COLO668 (cell line): ENCODE results near the gene SLC22A31.
A peak's percentile ranks its signal among the peaks of the same experiment; 100 is the strongest.

Experiments
- DNase-seq: peaks from one replicate; lab custom pipeline; 2025; ENCODE audit not compliant: unreplicated experiment; lab: John Stamatoyannopoulos, UW

The SLC22A31 gene

DNA sequence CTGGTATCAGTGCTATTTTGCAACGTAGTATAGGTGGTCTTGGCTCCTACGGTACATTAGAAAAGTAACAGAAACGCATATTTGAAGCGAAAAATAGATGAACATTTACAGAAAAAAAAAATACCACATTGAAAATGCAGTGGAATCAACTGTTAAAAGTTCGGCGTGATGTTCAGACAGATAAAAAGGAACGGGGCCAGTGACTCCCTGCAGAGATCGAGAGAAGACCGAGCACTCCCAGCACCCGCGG, 16.7 kb upstream of the SLC22A31 start:
- DNase-seq = no peak

DNA sequence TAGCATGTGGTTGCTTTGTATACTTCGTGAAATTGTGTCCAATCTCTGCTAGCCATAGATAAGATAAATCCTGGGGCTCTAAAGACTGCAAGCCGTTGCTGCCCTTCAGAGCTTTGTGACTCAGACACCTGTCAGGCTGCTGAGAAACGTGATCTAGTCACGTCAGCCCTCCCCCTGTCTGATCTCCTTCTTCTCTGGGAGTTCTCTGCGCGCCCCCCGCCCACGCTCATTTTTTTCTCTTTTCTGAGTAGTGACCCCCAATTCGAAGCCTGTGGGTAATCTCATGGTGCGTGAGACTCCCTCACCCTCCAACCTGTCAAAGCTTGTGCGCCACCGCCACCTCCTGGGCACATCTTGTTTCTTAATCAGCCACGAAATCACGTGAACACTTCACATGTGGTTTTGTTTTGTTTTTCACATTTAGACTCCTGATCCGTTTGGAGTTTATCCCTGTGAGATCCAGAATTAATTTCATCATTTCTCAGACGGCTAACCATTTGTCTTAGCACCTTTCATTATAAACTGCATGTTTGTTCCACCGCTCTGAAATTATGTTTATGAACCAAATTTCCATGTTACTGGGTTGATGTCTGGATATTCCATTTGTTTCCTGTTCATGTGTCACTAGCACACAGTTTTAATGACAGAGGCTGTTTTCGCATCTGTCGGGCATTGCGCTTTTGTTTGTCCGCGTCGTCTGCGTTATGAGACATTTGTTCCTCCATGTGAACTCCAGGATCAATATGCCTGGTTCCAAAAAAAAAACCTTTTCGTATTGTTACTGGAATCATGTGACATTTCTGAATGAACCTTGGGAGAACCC, 16.2 kb upstream of the SLC22A31 start:
- DNase-seq = peak; percentile 79

DNA sequence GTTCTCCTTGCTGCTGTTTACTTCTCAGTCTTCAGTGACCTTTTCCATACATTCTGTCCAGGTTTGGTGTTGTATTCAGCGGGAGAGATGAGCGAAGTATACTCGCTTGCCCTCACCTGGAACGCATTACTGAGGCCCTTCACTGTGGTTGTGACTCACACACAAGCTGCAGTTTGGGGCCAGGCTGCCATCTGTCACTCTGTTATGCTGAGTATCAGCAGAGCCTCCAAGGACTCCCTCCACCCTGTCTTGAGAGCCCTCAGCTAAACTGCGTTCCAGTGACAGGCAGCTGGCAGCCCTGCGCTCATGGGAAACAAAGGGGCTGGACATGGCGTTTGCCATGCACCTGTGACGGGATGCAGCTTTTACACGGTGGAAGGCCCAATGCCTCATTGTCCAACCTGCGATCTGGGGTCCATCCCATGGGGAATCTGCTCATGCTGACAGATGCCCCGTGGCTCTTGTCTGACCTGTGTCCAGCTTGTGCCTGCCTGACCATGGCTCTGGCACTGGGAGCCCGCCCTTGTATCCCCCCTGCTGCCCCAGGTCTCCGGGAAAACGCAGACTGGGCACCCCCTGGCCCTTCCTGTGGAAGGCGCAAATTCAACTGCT, 10.7 kb upstream of the SLC22A31 start:
- peak; percentile 57 for DNase-seq

DNA sequence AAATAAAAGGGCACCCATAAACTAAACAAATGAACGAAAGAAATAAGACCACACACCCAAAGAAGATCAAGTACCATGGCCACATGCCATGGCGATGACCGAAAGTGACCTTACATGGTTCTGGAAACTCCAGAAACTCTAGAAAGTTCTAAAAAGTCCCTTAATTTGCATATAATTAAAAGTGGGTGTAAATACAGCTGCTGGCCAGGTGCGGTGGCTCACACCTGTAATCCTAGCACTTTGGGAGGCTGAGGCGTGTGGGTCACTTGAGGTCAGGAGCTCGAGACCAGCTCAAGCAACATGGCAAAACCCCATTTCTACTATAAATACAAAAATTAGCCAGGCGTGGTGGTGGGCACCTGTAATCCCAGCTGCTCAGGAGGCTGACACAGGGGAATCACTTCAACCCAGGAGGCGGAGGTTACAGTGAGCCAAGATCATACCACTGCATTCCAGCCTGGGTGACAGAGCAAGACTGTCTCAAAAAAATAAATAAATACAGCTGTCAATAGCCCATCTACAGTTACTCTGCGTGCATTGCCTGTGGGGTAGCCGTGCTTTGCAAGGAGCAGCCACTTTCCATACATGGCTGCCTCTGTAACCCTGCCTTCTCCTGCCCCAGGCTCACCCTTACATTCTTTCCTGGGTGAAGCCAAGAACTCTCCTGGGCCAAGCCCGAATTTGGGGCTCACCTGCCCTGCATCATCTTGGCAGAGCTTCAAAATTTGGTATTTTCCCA, 10.0 kb upstream of the SLC22A31 start:
- DNase-seq = no peak

DNA sequence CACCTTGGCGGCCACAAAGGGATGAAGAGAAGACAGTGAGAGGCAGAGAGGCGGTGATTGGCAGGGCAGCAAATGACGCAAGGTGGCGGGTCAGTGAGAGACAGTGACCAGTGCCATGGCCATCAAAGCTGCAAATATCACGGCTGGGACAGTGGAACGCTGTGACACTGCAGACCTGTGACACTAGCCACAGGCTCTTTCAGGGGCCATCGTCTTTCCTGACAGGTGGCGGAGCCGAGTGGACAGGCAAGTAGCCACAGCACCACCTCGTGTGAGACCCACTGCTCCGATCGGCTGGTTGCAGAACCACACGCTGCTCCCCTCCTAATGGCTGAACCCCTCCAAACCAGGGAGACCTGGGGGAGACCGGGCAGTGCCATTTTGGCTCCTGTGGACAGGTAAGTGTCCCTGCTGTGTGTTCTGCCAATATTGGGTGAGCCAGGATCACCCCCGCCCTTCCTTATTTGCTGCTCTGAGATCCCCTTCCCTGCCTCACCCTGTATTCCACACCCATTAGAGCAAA, 9.2 kb upstream of the SLC22A31 start:
- no peak for DNase-seq

DNA sequence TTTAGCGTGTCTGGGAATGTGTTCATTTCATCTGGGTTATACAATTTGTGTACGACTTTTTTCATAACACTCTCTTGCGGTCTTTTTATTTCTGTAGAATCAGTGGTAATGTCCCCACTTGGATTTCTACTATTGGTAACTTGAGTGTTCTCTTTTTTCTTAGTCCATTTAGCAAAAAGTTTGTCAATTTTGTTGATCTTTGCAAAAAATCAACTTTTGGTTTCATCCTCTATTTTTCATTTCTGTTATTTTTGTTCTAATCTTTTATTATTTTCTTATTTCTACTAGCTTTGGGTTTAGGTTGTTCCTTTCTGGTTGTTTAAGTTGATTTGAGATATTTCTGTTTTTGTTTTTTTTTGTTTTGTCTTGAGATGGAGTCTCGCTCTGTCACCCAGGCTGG, 7.7 kb upstream of the SLC22A31 start:
- no peak for DNase-seq

DNA sequence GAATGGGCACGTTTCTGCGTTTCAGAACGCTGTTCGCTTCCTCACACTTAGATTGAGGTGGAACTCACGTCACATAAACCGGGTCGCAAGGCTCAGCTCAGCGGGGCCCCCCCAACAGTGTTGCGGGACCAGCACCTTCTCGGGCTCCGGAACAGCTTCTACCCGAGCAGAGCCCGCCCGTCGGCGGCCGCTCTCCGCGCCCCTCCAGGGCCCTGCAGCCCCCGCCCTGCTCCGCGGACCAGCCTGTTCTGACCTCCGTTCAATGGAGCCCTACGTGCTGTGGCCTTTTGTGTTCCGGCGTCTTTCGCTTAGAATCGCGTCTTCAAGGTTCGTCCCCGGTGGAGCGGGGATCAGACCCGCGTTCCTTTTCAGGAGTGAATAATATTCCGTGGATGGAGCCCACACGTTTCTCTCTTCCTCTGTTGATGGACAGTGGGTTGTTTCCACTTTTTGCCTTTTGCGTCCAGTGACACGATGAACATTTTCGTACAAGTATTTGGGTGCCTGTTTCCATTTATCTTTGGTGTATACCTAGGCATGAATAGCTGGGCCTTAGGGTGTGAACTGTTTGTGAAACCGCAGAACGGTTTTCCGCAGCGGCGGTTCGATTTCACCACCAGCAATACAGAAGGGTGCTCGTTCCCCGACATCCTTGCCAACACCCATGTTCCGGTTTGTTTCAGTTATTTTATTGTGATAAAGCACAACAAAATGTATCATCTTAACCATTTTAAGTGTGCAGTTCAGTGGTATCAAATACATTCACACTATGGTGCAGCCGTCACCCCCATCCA, 2.3 kb upstream of the SLC22A31 start:
- no peak for DNase-seq

DNA sequence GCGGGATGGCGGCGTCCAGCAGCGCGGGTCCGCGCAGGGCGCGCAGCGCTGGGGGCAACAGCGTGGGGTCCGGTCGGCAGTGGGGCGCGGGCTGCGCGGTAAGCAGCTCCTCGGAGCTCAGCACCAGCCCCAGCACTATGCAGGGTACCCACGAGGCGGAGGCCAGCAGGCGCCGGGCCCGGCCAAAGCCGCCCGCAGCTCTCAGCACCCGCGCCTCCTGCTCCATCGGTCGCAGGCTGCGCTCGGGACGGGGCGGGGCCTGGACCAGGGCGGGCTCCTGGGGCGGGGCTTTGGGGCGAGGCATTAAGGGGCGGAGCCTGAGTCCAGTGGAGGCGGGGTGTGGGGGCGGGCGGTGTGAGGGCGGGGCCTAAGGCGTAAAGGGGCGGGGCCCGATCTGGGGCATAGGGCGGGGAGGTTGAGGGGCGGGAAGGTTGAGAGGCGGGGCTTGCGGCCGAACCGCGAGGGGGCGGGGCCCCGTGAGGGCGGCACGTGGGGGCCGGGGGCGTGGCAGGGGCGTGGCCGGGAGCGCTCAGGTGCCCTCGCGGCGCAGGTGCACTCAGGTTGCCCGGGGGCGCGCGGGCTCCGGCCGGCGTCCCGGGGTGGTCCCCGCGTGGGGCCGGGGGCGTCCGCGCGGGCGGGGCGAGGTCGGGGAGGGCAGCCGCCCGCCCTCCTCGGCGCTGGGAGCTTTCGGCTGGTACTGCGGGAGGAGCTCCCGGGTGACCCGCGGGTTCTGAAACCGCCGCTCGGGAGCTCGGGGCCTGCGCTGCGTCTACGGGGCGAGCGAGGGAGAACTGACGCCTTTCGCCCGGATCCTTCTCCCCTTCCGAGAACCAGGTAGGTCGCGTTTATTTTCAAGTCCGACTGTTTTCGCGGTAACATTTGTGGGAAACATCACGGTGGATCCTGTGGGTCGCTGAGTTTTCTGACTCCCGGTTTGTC, 1.4 kb upstream of the SLC22A31 start:
- peak; percentile 90 for DNase-seq

DNA sequence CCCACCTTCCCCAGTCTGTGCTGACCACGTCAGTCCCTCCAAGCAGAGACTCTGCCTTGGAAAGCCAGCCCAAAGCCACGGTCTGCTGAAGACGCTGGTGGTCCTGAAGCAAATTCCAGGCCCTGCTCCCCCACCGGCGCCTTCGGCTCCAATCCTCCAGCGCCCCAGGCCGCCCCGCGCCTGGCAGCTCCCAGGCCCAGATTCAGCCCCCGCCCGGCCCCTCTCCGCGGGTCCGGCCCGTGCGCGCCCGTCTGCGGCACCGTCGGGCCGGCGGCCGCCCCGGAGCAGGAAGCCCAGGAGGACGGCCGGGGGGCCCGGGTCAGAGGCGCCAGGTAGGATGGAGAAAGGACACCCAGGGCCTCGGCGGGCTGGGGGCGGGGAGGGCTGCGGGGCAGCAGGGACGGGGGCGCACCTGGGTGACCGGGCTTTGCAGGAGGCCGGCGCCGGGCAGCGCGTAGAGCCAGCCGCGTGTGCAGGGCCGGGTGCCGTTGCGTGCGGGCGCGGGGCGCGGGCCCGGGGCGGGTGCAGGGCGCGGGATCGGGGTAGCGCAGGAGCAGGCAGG, 594 bp upstream of the SLC22A31 start:
- DNase-seq = no peak

DNA sequence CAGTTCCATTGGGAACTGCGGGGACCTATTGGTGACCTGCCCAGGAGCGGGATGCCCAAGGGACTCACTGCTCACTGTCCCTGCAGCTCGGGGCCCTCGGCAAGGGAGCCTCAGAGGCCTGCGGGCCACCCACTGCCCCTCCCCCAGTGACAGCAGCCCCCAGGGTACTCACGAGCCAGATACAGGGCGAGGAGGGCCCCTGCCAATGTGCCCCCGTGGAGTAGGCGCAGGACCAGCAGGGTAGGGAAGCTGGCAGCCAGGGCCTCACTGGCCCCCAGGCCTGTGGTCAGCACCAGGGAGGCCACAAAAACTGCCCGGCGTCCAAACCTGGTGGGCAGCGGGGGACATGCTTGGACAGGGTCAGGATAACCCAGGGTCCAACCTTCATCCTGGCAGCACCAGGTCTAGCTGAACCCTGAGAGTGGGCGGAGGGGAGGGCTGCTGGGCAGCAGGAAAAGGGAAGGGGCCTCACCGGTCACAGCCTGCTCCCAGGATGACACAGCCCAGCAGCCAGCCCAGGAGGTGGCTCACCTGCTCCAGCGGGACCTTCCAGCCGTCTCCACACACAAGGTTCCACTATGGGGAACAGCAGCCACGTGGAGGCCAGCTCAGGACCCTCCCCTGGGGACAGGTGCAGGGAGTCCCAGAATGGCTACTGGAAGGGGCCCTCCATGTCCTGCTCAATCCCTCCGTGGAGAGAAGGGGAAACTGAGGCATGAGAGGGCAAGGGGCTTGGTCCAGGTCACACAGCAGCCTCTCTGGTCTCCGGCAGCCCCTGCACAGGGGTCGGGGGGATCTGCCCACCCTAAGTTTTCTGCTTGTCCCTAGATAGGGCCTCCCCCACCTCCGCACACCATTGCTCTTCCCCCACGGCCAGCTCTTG, 855 bp downstream of the SLC22A31 start:
- no peak for DNase-seq

DNA sequence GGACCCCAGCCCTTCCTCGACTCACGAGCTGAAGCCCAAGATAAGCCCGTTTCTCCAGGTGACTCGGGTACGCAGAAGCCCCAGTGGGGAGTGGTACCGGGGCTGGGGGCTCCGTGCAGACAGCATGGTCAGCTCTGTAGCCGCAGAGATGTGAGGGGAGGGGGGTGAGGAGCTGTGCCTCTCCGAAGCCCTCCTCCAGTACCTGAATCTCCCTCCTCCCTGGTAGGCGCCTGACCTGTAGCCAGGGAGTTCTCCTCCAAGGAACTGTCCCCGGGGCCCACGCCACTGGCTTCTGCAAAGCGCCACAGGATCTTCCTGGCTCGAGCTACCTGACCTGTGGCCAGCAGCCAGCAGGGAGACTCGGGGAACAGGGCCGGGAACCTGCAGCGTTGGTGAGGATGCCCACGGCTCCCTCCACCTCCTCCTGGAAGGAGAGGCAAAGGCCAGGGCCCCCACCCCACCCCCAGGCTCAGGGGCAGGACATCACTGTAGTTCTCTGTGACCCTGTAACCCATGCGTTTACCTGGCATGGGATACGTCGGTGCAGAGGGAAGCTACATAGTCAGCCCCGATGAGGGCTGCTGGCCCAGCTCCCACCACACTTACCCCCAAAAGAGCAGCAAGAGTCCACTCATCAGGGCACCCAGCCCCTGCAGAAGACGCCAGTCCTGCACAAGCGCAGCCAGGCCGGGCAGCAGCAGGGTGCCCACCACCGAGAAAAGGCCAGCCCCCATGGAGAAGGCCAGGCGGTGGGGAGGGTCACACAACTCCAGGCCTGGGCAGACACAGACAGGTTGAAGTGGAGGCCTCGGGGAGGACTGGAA, 1.7 kb downstream of the SLC22A31 start:
- no peak for DNase-seq

DNA sequence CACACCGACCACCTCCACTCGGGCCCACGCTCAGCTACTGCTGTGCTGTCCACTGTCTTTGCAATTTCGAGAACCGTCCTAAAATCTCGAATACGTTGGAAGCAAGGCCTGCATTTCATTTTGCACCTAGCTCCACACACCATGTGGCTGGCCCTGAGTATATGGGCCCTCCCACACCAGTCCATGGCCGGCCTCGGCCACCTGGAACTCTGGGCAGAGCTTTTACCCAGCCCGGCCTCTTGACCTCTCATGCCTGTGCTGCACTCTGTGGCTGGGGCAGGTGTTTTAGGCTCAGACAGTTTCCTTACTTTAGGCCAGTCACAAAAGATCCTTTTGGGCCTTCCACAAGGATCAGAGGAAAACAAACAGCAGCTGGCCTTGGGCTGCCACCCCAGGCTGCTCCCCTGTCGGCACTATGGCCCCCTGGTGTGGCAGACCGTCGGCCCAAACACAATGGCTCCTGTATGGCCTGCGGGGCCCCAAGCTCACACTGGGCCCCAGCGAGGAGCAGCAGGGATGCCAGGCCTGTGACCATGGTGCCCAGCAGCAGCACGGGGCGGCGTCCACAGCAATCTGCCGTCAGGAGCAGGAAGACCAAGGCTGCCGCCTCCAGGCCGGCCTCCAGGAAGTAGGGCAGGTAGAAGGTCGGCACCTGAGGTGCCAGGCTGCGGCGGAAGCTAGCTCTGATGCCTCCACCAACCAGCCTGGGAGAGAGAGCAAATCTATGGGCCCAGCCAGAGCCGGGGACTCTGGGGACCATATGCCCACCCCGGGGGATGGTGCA, 2.5 kb downstream of the SLC22A31 start:
- DNase-seq = peak; percentile 41

DNA sequence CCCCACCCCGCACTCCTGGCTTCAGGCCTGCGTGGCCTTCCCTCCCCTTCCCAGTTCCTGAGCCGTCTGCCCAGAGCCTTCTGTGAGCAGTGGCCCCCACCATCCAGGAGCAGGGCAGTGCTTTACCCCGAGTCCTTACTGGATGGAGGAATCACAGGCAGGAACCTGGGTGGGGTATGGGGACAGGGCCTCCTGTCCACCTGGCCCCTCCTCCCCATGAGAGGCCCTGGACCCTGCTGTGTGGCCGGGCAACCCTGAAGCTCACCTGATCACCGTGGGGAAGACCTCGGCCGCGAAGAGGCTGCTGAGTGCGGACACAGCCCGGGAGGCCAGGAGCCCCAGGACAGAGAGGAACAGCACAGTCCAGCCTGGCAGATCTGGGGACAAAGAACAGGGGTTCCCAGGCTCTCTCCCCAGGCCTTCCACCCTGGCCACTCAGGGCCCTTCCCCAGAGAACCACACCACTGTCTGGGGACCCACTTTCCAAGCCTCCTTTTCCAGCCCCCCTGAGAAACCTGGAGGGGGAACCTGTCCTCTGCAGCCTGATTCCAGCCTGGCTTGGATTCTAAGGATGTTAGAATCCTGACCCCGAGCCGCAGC, 3.2 kb downstream of the SLC22A31 start:
- no peak for DNase-seq

DNA sequence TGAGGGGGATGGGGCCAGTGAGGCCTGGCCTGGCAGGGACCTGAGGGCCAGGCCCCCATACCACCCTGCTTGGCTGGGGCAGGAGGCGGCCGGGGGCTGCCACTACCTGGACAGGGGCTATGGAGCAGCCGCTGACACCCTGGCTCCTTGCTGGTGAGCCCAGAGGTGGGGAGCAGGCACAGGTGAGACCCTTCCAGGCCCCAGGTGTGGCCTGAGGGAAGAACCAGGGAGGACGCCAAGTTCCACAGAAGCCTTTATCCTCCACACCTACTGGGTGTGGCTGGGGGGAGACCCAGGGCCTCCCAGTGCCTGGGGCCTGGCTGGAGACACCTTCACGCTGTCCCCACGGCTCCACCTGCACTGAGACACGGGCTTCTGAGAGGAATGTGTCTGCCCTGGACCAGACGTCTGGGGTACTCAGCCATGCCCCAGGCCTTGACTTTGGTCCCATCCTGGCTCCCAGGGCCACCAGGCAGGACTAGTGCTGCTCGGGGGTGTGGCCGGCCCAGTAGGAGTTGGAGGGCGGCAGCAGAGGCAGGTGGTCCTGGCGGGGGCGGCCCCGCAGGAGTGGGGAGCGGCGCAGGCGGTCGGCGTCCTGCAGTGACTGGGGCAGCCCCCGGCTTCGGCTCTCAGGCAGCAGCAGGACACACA, 4.7 kb downstream of the SLC22A31 start:
- DNase-seq = no peak

DNA sequence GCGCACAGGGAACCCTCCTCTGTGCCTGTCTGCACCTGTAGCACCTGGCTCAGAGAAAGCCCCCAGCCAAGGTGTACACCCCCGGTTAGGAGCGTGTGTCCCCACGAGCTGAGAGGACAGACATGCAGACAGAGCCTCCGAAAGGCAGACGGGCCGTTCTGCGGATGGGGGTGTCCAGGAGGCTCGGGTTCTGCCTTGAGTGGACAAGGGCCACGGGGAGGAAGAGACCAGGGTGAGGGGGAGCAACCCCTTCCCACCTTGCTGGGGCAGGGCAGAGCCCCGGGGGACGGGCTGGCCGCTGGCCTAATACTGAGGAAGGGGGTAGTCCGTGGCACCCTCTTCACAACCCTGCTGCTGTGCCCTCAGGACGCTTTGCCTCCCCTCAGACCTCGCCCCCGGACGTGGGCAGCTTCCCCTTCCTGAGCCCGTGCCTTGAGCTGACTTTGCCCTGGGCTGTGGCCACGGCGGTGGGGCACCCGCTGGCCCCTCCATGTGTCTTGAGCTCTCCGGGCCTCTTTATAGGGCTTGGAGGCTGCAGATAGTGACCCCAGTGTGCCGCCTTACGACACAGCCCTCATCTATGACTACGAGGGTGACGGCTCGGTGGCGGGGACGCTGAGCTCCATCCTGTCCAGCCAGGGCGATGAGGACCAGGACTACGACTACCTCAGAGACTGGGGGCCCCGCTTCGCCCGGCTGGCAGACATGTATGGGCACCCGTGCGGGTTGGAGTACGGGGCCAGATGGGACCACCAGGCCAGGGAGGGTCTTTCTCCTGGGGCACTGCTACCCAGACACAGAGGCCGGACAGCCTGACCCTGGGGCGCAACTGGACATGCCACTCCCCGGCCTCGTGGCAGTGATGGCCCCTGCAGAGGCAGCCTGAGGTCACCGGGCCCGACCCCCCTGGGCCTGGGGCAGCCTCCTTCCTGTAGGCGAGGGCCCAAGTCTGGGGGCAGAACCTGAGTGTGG, 5.7 kb downstream of the SLC22A31 start:
- DNase-seq = no peak
